MM.1S (cell line): ENCODE data around the gene CLCNKB.
"Not testable (repeated sequence)": the region's sequence is repeated elsewhere in the genome, so short reads cannot be mapped to it uniquely, and the experiment has no call there.

Source experiments
- DNase-seq: peaks from one replicate; pipeline ENCODE4 v3.0.0-alpha.2; 2015
- H2AFZ ChIP-seq: fragments of 300-600 bp; sonication (generic); 2 replicates; pipeline ENCODE4 v1.6.0; 2016; ENCODE audit warnings: antibody characterized with exemption, low read length
- H3F3A ChIP-seq: fragments of 300-600 bp; sonication (generic); 2 replicates; pipeline ENCODE4 v1.6.1; 2016; ENCODE audit warnings: mild to moderate bottlenecking, antibody characterized with exemption, low read length, moderate library complexity, mixed read lengths; ENCODE audit not compliant: insufficient read depth
- H3K27ac ChIP-seq: fragments of 300-600 bp; sonication (generic); 2 replicates; pipeline ENCODE4 v1.5.1; 2016; ENCODE audit warnings: mild to moderate bottlenecking, low read length
- H3K27me3 ChIP-seq: fragments of 300-600 bp; sonication (generic); replicated peaks from 2 replicates; pipeline ENCODE4 v1.6.0; 2016; ENCODE audit warnings: low read length; ENCODE audit not compliant: insufficient read depth
- H3K36me3 ChIP-seq: fragments of 300-600 bp; sonication (generic); replicated peaks from 2 replicates; pipeline ENCODE4 v1.6.1; 2016; ENCODE audit warnings: mild to moderate bottlenecking, low read length, mixed read lengths; ENCODE audit not compliant: insufficient read depth
- H3K4me1 ChIP-seq: fragments of 300-600 bp; sonication (generic); 2 replicates; pipeline ENCODE4 v1.6.1; 2016; ENCODE audit warnings: low read length, mixed read lengths
- H3K4me2 ChIP-seq: fragments of 300-600 bp; sonication (generic); 2 replicates; pipeline ENCODE4 v1.6.0; 2016; ENCODE audit warnings: low read depth, low read length
- H3K4me3 ChIP-seq: fragments of 300-600 bp; sonication (generic); 2 replicates; pipeline ENCODE4 v1.5.1; 2016; ENCODE audit warnings: low read length, mixed read lengths
- H3K79me2 ChIP-seq: fragments of 300-600 bp; sonication (generic); 2 replicates; pipeline ENCODE4 v1.6.1; 2016; ENCODE audit warnings: mixed run types, low read length, mixed read lengths
- H3K9ac ChIP-seq: fragments of 300-600 bp; sonication (generic); 2 replicates; pipeline ENCODE4 v1.6.1; 2016; ENCODE audit warnings: low read length, mixed read lengths
- H3K9me2 ChIP-seq: fragments of 300-600 bp; sonication (generic); replicated peaks from 2 replicates; pipeline ENCODE4 v1.6.1; 2016; ENCODE audit warnings: mild to moderate bottlenecking, low read length, mixed read lengths; ENCODE audit not compliant: insufficient read depth
- H3K9me3 ChIP-seq: fragments of 300-600 bp; sonication (generic); replicated peaks from 2 replicates; pipeline ENCODE4 v1.6.1; 2016; ENCODE audit warnings: mild to moderate bottlenecking, low read length, mixed read lengths; ENCODE audit not compliant: insufficient read depth
- H4K20me1 ChIP-seq: fragments of 300-600 bp; sonication (generic); 2 replicates; pipeline ENCODE4 v1.6.1; 2016; ENCODE audit warnings: mild to moderate bottlenecking, low read length, moderate library complexity, mixed read lengths; ENCODE audit not compliant: insufficient read depth
- EZH2 ChIP-seq: fragments of 300-600 bp; sonication (generic); optimal IDR thresholded peaks from 2 replicates; pipeline ENCODE3; 2017; ENCODE audit warnings: low read depth, mild to moderate bottlenecking, antibody characterized with exemption, low read length, mixed read lengths
- EZH2phosphoT487 ChIP-seq: fragments of 300-600 bp; sonication (generic); IDR thresholded peaks from 2 replicates; pipeline ENCODE4 v1.6.1; 2018; ENCODE audit warnings: antibody characterized with exemption, low read length
- TF ChIP-seq, protein P1 (sequence below): fragments of 300-600 bp; sonication (generic); IDR thresholded peaks from 2 replicates; pipeline ENCODE4 v1.5.1; 2016; ENCODE audit warnings: antibody characterized with exemption, low read length, mixed read lengths

CLCNKB gene

DNA sequence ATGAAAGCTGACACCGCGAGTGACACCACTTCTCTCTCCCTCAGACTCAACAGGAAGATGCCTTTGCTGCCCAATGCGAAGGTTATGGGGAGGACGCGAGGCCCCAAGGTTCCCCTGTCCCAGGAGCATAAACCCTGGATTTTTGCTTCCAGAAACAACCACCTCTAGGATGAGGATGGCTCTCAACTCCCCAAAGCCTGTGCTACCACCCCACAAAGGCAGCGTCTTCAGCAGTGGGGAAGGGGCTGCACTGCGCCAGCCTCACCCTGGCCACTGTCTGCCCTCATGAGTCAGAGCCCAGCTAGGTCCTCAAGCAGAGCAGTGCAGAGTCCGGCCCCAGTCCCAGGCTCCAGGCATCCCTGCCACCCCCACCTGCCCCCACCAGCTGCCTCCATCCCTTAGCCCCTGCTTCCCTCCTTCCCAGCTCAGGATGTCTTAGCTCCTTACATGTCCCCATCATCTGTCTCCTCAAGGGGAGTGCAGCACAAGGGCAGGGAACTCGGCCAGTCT, 46.5 kb upstream of the CLCNKB start:
- no peak for DNase-seq
- Histone ChIP-seq H3K4me3 (no peak overlapping the region), H2AFZ (no peak overlapping the region), H3K27me3 (peaks cover 37% of the 10 kb centered on the region), H3K27ac (no peak overlapping the region), H3K4me1 (no peaks in the 10 kb centered on the region), H3K4me2 (no peak overlapping the region), H3K36me3 (no peaks in the 10 kb centered on the region), H3K9me3 (no peaks in the 10 kb centered on the region), H3K9me2 (no peaks in the 10 kb centered on the region), H3K79me2 (no peaks in the 10 kb centered on the region), H4K20me1 (no peaks in the 10 kb centered on the region), H3F3A (no peaks in the 10 kb centered on the region), H3K9ac (no peak overlapping the region)
- no peak for TF ChIP-seq EZH2phosphoT487
- TF ChIP-seq EZH2: no peak

DNA sequence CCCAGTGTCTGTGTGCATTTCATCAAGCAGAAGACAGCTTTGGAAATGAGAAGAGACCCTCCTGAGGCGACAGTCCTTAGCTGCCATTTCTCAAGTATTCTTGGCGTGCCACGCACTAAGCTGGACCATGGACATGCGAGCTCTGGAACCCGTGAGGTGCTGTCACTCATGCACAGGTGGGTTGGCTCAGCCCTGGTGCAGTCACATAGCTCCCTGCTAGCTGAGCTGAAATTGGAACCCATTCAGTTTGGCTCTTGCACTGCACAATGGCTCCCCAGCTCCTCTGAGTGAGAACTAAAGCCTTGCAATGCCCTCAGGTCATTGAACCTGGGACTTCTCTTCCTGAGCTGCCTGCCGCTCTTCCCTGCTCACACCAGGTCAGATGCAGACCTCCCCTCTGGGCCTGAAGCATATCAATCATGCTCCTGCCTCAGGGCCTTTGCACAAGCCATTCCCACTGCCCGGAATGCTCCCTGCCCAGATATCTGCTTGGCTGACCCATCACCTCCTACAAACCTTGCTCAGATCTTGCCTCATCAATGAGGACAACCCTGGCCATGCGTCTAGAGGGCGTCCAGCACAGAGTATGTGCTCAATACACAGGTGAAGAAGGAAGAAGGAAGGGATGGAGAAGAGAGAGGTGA, 45.8 kb upstream of the CLCNKB start:
- no peak overlapping the region for H3K4me3 ChIP-seq
- peaks cover 38% of the 10 kb centered on the region for H3K27me3 ChIP-seq
- H3K36me3 ChIP-seq: no peaks in the 10 kb centered on the region
- H3K4me1 ChIP-seq: no peaks in the 10 kb centered on the region
- no peak overlapping the region for H3K27ac ChIP-seq
- H4K20me1 ChIP-seq: no peaks in the 10 kb centered on the region
- H3K79me2 ChIP-seq: no peaks in the 10 kb centered on the region
- no peak overlapping the region for H3K9ac ChIP-seq
- no peak for TF ChIP-seq EZH2phosphoT487
- TF ChIP-seq, protein P1, sequence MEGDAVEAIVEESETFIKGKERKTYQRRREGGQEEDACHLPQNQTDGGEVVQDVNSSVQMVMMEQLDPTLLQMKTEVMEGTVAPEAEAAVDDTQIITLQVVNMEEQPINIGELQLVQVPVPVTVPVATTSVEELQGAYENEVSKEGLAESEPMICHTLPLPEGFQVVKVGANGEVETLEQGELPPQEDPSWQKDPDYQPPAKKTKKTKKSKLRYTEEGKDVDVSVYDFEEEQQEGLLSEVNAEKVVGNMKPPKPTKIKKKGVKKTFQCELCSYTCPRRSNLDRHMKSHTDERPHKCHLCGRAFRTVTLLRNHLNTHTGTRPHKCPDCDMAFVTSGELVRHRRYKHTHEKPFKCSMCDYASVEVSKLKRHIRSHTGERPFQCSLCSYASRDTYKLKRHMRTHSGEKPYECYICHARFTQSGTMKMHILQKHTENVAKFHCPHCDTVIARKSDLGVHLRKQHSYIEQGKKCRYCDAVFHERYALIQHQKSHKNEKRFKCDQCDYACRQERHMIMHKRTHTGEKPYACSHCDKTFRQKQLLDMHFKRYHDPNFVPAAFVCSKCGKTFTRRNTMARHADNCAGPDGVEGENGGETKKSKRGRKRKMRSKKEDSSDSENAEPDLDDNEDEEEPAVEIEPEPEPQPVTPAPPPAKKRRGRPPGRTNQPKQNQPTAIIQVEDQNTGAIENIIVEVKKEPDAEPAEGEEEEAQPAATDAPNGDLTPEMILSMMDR: no peak
- TF ChIP-seq EZH2: no peak
- H3F3A ChIP-seq: no peaks in the 10 kb centered on the region
- no peak for DNase-seq
- H3K9me2 ChIP-seq: no peaks in the 10 kb centered on the region
- H3K9me3 ChIP-seq: no peaks in the 10 kb centered on the region
- no peak overlapping the region for H3K4me2 ChIP-seq
- no peak overlapping the region for H2AFZ ChIP-seq

DNA sequence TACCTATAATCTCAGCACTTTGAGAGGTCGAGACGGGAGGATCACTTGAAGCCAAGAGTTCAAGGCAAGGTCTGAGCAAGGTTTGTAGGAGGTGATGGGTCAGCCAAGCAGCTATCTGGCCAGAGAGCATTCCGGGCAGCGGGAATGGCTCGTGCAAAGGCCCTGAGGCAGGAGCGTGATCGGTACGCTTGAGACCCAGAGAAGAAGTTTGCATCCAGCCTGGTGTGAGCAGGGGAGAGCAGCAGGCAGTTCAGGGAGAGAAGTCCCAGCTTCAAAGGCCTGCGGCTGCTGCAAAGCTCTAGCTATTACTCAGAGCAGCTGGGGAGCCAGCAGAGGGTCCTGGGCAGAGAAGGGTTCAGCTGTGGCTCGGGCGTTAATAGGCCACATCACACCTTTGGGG, 44.7 kb upstream of the CLCNKB start:
- Histone ChIP-seq H2AFZ (no peak overlapping the region), H3K4me3 (no peak overlapping the region), H3K9me2 (no peaks in the 10 kb centered on the region), H3K36me3 (no peaks in the 10 kb centered on the region), H3K4me2 (no peak overlapping the region), H3F3A (no peaks in the 10 kb centered on the region), H3K27me3 (peaks cover 38% of the 10 kb centered on the region), H3K9ac (no peak overlapping the region), H4K20me1 (no peaks in the 10 kb centered on the region), H3K79me2 (no peaks in the 10 kb centered on the region), H3K27ac (no peak overlapping the region), H3K4me1 (no peaks in the 10 kb centered on the region), H3K9me3 (no peaks in the 10 kb centered on the region)
- TF ChIP-seq EZH2 (no peak), EZH2phosphoT487 (no peak)
- TF ChIP-seq, protein P1: no peak
- no peak for DNase-seq

DNA sequence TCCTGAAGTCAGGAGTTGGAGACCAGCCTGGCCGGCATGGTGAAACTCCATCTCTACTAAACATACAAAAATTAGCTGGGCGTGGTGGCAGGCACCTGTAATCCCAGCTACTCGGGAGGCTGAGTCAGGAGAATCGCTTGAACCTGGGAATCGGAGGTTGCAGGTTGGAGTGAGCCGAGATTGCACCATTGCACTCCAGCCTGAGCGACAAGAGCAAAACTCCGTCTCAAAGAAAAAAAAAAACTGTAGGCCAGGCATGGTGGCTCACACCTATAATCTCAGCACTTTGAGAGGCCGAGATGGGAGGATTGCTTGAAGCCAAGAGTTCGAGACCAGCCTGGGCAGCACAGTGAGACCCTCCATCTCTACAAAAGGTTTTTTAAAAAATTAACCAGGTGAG, 42.3 kb upstream of the CLCNKB start:
- DNase-seq, H3K9me2 ChIP-seq: not testable (repeated sequence)

More for the DNA sequence above, 42.3 kb upstream of the CLCNKB start:
- not testable (repeated sequence) for H3K4me3 ChIP-seq, H3K27ac ChIP-seq, H3K4me2 ChIP-seq, H3F3A ChIP-seq, H3K4me1 ChIP-seq, H4K20me1 ChIP-seq, H3K9me3 ChIP-seq, H3K79me2 ChIP-seq, H2AFZ ChIP-seq, H3K9ac ChIP-seq, H3K36me3 ChIP-seq
- peaks cover 46% of the 10 kb centered on the region for H3K27me3 ChIP-seq
